ENCODE results near the gene PITX2. TPM values are rescaled to one million over a fixed set of nuclear protein-coding genes. Genes with fewer than 3 reads are reported as not detected.

PITX2 gene
- total and polyA plus RNA-seq, 2 of the 8 experiments (the other 6 are each of a cell fraction or from before 2014, with no cell fraction given): 0.09 to 0.67 TPM

DNA sequence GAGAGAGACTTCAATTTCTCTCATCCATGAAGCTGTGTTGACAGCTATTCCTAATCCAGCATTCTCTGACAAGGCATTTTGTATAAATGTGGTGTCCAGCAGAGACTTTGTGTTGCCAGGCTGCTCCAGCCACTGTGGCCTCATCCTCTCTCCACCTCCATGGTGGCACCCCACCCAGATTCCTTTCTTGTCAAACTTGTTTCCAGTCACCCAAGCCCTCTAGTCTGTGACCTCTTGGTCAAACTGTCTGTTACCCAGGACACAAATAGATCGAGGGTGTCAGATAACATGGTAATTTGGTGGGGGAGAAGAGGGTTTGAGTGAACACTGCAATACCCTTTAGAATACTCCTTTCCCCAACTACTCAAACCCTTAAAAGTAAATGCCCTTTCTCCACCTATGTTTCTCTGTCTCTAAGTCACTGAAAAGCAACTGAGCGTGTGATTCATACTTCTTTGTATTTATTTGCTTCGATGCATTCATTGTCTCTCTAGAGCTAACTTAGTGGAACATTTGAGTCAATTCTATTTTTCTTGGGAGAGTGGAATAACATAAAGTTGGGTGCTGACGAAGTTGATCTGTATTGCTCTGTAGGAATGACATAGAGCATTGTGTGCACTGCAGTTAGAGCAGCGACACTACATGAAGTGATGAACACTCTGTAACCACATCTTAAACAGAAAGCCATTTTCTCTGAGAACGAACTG, 13.7 kb downstream of the PITX2 start (continued):
- TF ChIP-seq HDAC2 (IDR thresholded peaks at IDR 0.05; ENCODE audit: borderline replicate concordance in 1 of 2, low read depth in 2 of 2, low read length in 2 of 2) (no peak), BCL11A (IDR thresholded peaks at IDR 0.05; ENCODE audit: low read depth in 2 of 2, low read length in 2 of 2) (no peak), RNF2 (IDR thresholded peaks at IDR 0.05; ENCODE audit: borderline replicate concordance, low read depth, low read length, missing control alignments, poor library complexity, severe bottlenecking) (no peak), EP300 (IDR thresholded peaks at IDR 0.05; ENCODE audit: borderline replicate concordance in 1 of 2, low read depth in 2 of 2, low read length in 2 of 2) (no peak), TEAD4 (IDR thresholded peaks at IDR 0.05; ENCODE audit: low read depth, low read length) (no peak), CHD1 (IDR thresholded peaks at IDR 0.05; ENCODE audit: low read depth, low read length) (no peak), SAP30 (IDR thresholded peaks at IDR 0.05; ENCODE audit: insufficient read depth, insufficient replicate concordance, low read length) (no peak)
